GM18909 (cell line): ENCODE results near the gene PODXL2.
"Not testable (repeated sequence)": the region's sequence is repeated elsewhere in the genome, so short reads cannot be mapped to it uniquely, and the experiment has no call there.

Source experiments
- ATAC-seq: cut with Tn5 transposase; IDR thresholded peaks from one replicate; pipeline ENCODE4 v1.9.1; 2021; ENCODE audit warnings: mild to moderate bottlenecking; ENCODE audit not compliant: unreplicated experiment, poor library complexity

PODXL2 gene

GRCh38 chr3:127652246-127652995 is 23.4 kb downstream of the PODXL2 start:
- ATAC-seq: no peak

GRCh38 chr3:127654374-127654773 is 25.4 kb downstream of the PODXL2 start:
- no peak for ATAC-seq

GRCh38 chr3:127654993-127655392 is 26.0 kb downstream of the PODXL2 start:
- ATAC-seq: not testable (repeated sequence)

GRCh38 chr3:127655641-127656040 is 26.7 kb downstream of the PODXL2 start:
- ATAC-seq: no peak

GRCh38 chr3:127656906-127657305 is 27.9 kb downstream of the PODXL2 start:
- ATAC-seq: no peak

GRCh38 chr3:127658234-127658633 is 29.2 kb downstream of the PODXL2 start:
- ATAC-seq: no peak

- ATAC-seq: no peak
Measured at GRCh38 chr3:127660621-127661251, 31.8 kb downstream of the PODXL2 start.

- ATAC-seq: no peak
Measured at GRCh38 chr3:127661600-127661999, 32.6 kb downstream of the PODXL2 start.

GRCh38 chr3:127662001-127662469 is 33.0 kb downstream of the PODXL2 start:
- no peak for ATAC-seq

- ATAC-seq: no peak
Measured at GRCh38 chr3:127663151-127663550, 34.2 kb downstream of the PODXL2 start.

GRCh38 chr3:127665165-127665564 is 36.2 kb downstream of the PODXL2 start:
- ATAC-seq: no peak

GRCh38 chr3:127665586-127665985 is 36.6 kb downstream of the PODXL2 start:
- ATAC-seq: no peak

- no peak for ATAC-seq
Measured at GRCh38 chr3:127666676-127667075, 37.7 kb downstream of the PODXL2 start.

- no peak for ATAC-seq
Measured at GRCh38 chr3:127667119-127667681, 38.2 kb downstream of the PODXL2 start.

- no peak for ATAC-seq
Measured at GRCh38 chr3:127668906-127669305, 39.9 kb downstream of the PODXL2 start.

- ATAC-seq: no peak
Measured at GRCh38 chr3:127669541-127670228, 40.7 kb downstream of the PODXL2 start.

- no peak for ATAC-seq
Measured at GRCh38 chr3:127670229-127670559, 41.2 kb downstream of the PODXL2 start.

GRCh38 chr3:127670761-127671522 is 42.0 kb downstream of the PODXL2 start:
- ATAC-seq: no peak

- peak; percentile 12 for ATAC-seq
Measured at GRCh38 chr3:127671523-127672428, 42.8 kb downstream of the PODXL2 start.
